HG02938 (cell line): ENCODE data around the gene SOAT2.
"Not testable (repeated sequence)": the region's sequence is repeated elsewhere in the genome, so short reads cannot be mapped to it uniquely, and the experiment has no call there.

Experiments used
- ATAC-seq: cut with Tn5 transposase; IDR thresholded peaks from one replicate; pipeline ENCODE4 v1.9.1; 2021; ENCODE audit warnings: mild to moderate bottlenecking, moderate library complexity; ENCODE audit not compliant: unreplicated experiment

The SOAT2 gene

DNA sequence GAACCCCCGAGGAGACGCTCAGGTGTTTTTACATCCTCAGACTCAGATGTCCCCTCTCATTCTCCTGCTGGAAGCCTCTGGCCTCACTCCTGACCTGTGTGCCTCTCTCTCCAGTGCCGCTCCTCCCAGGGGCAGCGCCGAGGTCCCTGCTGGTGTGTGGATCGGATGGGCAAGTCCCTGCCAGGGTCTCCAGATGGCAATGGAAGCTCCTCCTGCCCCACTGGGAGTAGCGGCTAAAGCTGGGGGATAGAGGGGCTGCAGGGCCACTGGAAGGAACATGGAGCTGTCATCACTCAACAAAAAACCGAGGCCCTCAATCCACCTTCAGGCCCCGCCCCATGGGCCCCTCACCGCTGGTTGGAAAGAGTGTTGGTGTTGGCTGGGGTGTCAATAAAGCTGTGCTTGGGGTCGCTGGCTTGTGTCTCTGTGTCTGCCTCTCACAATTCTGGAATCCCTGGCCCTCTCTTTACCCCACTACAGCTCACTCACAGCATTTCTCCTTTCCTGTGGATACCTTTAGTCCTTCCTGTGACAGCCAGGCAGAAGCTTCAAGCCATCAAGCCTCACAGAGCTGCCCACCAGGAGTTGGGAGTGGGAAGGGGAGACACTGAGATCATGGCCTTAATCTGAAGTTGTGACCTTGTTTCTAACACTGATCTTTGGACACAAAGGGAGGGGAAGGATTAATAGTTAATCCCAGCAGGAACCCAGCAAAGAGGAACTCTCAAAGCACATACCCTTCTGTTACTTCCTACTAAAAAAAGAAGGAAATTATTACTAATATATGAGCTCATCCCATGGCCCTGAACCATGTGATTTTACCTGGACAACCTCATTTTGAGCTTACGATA is 1.1 kb upstream of the SOAT2 start:
- ATAC-seq, result no peak

DNA sequence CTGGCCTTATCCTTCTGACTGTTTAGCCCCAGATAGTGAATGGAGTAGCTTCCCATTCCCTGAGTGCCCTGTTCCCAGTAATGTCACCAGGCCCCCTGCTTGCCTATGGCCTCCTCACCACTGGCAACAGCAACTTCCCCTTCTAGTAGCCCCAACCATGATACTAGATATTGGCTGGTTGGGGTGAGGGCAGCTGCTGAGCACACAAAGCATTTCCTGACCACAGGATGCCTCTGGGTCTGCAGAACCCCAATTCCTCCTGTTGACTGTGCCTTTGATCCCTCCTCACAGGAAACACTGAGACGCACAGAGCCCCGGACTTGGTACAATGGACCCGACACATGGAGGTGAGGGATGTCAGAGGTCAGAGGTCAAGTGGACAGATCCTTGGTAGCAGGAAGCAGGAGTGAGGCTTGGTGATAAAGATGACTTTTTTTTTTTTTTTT is 597 bp downstream of the SOAT2 start:
- ATAC-seq, result no peak

DNA sequence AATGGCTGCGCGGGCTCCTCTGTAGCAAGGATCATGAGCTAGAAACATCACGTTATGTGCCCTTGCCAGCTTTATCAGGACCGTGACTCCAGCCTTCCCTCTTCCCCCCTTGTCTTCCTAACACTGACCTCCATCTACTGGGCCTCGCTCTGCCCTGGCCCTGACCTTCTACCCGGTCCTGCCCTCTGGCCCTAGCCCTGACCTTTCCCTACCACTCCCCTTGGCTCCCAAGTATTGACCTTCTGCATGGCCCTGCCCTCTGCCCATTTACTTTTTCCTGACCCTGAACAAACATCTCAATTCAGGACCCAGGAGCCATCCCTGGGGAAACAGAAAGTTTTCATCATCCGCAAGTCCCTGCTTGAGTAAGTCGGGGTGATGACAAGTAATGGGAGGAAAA is 2.0 kb downstream of the SOAT2 start:
- no peak for ATAC-seq

DNA sequence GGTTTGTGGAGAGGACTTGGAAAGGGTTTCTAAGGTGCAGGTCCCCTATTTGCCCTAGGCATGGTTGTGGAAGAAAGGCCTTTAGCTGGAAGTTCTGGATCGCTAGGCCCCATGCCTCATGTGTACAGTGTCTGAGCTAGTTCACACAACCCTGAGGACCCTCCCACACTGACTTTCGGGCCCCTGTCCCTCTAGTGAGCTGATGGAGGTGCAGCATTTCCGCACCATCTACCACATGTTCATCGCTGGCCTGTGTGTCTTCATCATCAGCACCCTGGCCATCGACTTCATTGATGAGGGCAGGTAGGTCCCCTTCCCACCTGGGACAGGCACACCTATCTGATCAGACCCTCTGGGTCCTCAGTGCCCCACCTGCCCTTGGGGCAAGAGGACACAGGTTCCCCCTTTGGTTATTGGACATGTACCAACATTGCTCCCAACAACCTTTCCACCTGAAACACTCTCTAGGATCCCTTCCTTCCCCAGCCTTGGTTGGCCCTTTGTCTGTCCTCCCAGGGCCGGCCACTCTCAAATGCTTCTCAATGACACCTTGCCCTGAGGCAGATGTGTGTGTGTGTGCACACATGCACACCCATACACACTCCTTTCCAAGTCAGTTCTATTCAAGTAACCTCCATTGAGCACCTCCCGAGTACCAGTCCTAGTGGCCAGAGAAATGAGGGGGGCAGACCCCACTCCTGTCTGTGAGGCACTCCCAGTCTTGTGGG is 2.6 kb downstream of the SOAT2 start:
- no peak for ATAC-seq

DNA sequence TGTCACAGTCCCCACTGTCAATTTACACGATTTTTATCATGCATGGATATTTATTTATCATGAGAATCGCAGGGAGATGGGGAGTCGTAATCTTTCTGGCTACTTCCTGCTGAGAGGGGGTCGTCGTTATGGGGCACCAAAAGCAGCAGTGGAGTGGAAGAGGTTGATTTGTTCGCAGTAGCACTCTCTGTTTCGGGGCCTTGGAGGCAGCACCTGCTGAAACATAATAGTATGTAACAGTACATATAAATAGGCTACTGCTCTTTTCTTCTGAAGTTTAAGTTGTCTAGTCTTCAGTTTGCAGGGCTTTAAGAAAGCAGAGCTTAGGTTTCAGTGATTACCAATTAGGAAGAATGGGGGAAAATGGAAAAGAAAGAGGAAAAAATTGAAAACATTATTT is 3.8 kb downstream of the SOAT2 start:
- no peak for ATAC-seq

DNA sequence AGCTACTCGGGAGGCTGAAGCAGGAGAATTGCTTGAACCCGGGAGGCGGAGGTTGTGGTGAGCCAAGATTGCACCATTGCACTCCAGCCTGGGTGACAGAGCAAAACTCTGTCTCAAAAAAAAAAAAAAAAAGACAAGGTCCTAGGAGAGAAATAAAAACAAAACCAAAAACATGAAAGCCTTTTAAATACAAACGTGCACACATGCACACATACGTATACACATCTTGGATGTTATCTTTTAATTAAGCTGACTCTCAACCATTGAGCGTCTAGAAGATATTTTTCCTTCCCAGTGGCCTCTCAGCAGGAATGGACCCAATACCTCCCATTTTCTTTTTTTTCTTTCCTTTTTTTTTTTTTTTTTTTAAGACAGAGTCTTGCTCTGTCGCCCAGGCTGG is 9.1 kb downstream of the SOAT2 start:
- ATAC-seq, result not testable (repeated sequence)

DNA sequence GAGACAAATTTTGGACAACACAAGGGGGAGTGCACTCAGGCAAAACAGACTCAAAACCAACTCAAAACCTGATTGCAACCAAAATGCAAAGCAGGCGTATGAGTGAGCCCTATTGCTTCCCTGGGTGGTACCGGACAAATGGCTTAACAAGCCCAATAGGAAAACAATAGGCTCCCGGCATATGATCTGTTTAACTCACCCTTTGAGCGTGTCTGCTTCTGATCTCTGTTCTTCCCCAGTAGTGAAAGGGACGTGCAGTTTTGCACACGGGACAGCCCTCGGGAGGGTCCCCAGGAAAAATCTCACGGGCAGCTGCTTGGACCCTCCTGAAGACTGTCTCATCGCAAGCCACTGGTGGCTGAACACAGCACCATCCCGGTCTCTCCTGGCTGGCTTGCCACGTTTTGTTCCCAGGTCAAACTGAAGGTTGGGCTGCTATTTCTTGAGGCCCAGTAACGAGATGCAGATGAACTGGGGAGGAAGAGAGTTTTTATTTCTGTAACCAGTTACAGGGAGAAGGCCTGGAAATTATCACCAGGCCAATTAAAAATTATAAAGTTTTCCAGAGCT is 9.9 kb downstream of the SOAT2 start:
- no peak for ATAC-seq

DNA sequence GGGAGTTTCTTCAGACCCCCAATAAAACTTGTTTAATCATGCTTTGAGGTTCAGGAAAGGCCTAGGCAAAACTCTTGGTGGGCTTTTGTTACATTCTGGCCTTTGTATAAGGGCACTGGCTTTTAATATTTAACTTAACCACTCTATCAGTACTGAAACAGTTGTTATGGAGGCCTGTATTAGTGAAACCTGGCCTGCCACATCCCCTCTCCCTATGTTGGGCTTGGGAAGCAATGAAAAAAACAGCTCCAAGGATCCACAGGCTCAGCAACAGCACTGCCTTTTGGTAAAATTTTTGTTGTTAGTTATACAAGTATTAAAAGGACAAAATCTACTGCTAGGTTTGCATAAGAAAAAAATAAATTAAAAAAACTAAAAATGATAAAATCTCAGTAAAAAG is 10.7 kb downstream of the SOAT2 start:
- no peak for ATAC-seq

DNA sequence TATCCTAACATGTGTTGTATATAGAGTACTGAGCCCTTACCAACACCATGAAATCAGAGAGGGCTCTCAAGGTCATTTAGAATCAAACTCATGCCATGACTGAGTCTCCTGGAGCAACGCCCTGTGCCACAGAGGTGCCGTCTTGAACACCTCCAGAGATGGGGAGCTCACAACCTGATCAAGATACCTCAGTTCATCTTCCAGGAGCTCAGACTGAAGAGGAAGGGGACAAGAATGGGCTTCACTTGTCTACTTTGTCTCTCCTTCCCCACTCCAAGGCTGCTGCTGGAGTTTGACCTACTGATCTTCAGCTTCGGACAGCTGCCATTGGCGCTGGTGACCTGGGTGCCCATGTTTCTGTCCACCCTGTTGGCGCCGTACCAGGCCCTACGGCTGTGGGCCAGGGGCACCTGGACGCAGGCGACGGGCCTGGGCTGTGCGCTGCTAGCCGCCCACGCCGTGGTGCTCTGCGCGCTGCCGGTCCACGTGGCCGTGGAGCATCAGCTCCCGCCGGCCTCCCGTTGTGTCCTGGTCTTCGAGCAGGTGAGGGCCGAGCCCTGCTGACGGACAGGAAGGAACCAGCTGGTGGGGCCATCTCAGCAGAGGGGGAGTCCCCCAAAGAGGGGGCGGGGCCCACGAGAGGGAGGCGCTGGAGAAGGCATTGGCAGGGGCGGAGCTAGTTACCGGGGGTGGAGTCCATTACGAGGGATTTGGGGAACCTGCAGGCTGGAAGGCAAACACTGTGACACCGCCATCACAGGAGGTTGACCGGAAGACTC is 12.0 kb downstream of the SOAT2 start:
- ATAC-seq, result no peak

DNA sequence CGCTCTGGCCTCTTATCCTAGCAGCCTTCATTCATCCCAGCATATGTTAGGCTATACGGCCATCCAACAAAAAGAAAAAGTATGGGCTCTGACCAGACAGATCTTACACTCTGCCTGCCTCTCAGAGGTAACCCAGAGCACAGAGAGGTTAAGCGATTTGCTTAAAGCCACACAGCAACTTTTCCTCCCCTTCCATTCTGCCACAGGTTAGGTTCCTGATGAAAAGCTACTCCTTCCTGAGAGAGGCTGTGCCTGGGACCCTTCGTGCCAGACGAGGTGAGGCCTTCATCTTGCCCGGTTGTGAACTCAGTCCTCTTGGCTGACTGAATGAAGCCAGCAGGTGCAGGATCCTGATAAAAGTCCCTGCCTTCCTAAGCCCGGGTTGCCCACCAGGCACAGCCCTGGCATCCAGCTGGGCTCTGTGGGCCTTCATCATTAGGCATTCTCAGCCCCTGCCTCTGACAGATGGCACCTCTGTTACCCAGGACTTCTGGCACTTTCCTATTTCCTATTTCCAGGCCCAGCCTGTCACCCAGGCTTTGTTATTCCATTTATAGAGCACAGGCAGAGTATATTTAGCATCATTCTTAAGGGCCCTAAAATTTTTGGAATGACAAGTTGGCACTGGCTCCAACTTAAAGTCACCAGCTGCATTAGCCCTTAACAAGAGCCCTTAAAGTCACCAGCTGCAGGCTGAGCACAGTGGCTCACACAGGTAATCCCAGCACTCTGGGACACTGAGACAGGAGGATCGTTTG is 12.8 kb downstream of the SOAT2 start:
- no peak for ATAC-seq

DNA sequence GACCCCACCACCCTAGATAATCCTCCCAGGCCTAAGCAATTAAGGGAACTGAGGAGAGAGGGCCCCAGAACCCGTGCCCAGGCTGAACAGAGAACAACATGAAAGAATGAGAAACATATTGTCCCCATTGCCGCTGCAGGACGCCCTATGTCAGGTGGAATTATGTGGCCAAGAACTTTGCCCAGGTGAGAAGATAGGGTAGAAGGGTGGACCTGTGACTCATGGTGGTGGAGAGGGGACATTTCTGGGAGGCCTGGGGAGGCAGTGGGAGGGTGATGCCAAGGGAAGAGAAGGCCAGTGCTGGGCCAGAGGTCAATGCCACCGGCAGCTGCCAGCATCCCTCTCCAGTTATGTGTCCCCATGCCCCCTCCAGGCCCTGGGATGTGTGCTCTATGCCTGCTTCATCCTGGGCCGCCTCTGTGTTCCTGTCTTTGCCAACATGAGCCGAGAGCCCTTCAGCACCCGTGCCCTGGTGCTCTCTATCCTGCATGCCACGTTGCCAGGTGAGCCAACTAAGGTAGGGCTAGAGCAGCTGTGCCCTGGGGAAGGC is 15.5 kb downstream of the SOAT2 start:
- no peak for ATAC-seq

DNA sequence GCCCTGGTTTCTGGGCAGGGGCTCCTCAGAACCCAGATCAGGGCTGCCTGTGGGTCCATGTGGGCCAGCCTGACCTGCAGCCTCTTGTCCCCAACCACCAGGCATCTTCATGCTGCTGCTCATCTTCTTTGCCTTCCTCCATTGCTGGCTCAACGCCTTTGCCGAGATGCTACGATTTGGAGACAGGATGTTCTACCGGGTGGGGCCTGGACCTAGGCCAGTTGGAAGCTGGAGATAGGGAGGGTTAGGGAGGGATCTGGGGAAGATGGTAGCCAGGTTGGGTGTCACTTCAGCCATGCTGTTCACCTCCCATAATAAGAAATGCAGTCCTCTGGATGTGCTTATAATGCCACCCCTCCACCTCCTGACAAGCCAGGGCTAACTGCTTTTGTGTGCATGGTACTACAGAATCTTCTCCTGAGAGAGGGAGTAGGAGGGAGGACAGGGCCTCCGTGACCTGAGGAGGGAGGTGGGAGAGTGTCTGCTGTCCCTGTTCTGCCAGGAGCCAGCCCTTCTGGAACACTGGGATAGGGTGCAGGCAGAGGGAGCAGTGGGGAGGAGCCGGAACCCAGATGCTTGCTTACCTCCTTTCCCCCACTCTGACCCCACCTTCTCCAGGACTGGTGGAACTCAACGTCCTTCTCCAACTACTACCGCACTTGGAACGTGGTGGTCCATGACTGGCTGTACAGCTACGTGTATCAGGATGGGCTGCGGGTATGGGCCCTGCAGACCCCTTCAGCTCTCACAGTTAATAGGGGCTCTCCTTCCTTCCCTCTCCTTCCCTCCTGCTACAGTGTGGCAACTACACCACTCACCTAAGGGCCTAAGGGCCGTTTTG is 17.6 kb downstream of the SOAT2 start:
- no peak for ATAC-seq

DNA sequence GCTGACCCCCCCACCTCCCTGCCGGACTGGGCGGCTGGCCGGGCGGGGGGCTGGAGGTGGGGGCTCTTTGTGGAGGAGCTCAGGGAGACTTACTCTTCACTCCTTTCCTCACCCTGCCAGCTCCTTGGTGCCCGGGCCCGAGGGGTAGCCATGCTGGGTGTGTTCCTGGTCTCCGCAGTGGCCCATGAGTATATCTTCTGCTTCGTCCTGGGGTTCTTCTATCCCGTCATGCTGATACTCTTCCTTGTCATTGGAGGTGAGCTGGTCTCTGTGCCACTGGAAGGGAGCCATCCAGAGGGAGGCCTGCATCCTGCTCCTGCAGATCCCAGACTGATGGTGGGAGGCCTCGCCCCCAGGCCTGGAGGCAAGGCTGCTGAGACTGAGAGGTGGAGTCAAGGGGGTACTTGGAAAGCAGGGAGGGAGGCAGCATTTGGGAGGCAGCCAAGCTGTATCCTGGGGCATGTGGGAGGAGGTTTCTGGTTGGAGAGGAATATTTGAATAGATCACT is 19.7 kb downstream of the SOAT2 start:
- no peak for ATAC-seq

DNA sequence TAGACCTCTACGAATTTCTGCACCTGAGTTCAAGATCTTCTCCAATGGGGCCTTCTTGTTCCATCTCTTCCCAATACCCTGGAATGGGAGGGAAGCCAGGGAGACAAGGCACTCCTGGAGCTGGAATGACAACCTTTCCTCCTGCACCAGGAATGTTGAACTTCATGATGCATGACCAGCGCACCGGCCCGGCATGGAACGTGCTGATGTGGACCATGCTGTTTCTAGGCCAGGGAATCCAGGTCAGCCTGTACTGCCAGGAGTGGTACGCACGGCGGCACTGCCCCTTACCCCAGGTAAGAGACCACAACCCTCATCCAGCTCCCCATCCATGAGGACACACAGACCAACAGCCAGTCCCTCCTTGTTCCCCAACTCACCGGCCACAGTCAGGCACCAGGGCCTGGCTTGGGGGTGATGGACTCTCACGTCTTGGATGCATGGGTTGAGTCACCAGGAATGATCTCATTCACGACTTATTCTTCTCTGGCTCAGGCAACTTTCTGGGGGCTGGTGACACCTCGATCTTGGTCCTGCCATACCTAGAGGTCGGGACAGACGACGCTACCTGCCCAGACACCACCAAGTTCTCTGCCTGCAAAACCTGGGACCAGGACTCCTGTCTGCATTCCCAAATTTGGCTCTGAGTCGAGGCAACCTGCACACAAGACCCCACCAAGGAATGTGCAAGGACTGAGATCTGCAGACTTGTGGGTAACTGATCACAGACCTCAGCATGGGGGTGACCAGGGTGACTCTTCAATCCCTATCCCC is 20.5 kb downstream of the SOAT2 start:
- ATAC-seq, result no peak

DNA sequence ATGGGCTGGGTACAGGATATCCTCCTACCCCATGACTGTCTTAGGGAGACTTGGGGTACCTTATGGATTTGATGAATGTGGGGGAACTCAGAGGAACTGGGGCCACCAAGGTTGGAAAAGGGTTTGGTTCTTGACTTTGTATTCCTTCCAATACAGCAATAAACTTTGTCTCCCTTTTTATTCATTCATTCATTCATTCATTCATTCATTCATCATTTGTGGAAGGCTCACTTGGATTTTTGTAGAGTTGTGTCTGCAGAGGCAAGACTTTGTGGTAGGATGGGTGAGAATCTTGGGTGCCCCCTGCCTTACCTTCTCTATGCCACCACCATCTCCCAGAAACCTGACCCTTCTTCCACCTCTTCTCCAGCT is 21.1 kb downstream of the SOAT2 start:
- no peak for ATAC-seq

DNA sequence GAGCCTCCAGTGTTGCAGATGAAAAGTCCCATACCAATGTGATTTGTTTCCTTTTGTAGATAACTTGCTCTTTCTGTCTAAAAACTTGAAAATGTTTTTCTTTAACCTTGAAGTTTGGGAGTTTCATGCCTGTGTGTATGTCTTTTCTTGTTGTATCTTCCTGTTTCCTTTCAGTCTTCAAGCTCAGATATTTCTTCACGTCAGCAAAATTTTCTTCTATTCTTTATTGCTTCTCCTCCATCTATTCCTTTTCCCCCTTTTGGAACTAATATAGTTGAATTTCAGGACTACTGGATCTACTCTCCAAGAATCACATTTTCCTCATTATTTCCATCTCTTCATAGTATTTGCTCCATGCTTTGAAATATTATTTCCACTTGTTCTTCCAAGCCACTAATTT is 23.9 kb downstream of the SOAT2 start:
- ATAC-seq, result no peak

DNA sequence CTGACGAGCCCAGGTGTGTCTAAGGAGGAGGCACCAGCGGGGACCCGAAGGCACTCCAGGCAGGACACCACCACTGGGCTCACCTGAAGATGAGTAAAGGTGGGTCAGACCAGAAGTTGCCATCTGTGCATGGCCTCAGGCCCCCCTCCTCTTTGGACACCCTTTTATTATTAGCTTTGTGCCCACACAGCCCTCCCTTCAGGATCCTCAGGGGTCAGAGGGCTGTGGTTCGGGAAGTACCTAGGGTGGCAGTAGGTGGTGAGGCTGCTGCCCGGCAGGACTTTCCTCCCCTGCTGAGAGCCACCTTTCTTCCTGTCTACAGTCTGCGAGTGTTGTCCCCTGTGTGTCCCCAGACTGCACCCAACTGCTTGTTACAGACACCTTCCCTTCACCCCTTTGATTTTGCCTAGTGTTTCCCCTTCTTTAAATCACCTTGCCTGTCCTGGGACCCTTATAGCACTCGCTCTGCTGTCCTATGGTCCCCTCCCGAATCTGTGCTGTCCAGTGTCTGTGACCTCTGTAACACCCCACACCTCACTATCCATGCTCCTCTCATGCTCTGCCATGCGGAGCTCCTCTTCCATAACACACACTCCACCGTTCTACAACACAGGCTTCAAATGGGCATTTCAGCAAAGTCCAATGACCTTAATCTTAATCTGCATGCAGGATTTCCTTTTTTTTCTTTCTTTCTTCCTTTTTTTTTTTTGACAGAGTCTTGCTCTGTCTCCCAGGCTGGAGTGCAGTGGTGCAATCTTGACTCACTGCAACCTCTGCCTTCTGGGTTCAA is 25.7 kb downstream of the SOAT2 start:
- ATAC-seq, result no peak

DNA sequence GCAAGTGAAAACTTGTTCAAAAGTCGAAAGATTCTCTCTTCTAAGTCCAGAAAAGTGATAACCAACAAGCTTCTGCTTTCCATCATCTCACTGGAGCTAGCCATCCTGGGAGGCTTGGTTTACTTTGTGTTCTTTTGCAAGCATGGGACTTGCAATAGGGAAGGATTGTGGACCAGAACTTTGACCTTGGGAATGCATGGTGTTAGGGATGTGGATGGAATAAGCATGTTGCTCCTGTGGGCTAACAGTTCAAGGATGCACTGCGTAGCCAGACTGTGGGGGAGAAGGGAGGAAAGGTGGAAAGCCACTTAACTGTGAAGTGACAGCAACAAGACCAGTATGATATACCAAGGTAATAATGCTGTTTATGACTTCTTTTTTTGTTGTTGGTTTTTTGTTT is 28.6 kb downstream of the SOAT2 start:
- ATAC-seq, result no peak
